ENCODE data around the gene FNIP2. TPM values are rescaled to one million over a fixed set of nuclear protein-coding genes. Genes with fewer than 3 reads are reported as not detected.

Gene FNIP2
- total RNA-seq, 1 experiment from 2014 or later: 17.6 TPM

DNA sequence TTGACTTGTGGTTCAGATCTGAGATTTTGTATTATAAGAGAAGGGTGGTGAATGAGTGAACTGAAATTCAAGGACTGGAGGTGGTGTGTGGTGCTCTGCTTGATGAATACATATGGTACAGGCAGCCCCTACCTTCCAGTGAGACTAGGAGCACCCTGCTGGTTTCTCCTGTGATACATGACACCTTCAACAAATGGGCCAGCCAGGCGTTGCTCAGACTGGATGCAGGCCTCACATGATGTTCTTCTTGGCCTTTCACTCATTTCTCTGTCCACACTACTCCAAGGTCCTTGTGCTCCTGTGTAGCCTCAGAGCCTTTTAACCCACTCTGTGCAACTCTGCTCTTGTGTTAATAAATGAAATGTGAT, 67.2 kb downstream of the FNIP2 start:
- no peak for DNase-seq (ENCODE audit: low read depth)

DNA sequence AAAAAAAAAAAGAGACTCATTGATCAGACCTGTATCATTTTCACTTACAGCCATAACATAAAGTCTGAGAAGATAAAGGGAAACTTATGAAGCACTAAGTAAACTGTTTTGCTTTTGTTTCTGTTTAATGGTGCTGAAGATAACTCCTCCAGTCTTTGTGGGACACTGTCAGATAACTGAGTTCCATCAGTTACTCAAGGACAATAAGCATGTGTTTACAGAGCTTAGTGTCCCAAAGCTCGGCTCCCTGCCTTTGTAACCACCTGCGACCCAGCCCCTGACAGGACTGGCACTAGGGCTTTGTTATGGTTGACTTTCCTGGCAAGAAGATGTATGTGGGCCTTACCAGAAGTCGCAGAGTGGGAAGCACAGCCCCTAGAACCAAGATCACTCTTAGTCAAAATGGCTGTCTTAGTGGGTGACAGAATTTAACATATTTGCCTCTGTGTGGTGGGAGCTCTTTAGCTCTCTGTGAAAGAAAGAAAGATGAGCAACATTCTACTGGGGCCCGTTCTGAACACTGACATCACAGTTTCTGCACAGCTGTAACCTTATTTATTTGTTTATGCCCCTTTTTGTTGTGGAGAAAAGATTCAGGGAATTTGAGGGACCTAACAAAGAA, 68.1 kb downstream of the FNIP2 start:
- DNase-seq (ENCODE audit: low read depth): no peak

DNA sequence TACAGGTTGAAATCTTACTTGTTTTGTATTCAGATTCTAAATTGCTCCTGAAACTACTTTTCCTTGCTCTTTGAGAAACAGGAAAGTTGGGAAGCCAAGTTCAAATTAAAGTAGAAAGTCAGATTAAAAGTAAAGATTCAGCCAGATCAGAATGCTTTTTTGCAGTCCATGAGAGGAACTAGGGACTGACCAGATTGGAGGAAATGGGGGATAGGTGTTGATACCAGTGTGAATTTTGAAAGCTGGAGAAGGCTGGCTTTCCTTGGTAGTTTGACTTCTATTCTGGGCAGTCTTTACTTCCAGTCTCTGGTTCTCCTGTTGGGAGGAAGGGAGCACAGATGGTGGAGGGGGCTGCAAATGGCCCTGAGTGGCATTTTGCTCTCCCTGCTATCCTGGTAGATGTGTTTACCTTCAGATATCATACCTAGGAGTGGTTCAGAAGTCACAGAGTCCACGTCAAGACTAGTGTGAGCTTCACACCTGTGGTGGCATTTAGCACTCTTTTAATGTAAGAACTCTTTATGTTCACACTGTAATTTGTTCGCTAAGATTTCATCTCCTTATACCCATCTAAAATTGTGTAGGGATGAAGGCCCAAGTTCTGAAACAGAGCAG, 68.8 kb downstream of the FNIP2 start:
- no peak for DNase-seq (ENCODE audit: low read depth)

DNA sequence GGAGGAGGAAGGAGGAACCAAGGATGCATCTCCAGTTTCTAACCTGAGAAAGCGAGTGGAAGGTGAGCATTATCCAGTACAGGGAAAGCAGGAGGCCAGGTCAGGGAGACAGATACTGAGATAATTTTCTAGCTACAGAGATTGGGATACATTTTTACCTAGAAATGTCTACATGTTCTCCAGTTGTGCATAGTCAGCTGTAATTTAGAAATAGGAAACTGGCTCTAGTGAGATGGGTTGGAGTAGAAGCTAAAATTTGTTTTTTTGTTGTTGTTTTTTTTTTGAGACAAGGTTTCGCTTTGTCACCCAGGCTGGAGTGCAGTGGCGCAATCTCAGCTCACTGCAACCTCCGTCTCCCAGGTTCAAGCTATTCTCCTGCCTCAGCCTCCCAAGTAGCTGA, 71.3 kb downstream of the FNIP2 start:
- no peak for DNase-seq (ENCODE audit: low read depth)

DNA sequence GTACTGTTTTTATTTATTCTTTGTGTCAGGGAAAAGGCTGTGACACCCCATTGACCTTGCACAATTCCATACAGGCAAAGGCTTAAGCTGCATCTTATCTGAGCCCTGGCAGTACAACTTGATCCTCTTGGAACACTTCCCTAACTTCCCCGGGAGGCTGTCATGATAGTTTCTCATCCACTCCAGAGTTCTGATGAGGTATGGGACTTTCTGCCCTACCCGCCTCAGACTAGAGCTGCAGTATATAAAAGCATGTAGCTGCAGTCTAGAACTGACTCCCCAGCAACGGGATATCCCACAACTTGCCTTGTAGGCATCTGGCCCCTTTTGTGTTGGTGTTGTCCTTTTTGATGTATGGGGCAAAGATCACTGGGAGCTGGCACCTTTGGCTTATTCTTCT, 72.7 kb downstream of the FNIP2 start:
- no peak for DNase-seq (ENCODE audit: low read depth)

DNA sequence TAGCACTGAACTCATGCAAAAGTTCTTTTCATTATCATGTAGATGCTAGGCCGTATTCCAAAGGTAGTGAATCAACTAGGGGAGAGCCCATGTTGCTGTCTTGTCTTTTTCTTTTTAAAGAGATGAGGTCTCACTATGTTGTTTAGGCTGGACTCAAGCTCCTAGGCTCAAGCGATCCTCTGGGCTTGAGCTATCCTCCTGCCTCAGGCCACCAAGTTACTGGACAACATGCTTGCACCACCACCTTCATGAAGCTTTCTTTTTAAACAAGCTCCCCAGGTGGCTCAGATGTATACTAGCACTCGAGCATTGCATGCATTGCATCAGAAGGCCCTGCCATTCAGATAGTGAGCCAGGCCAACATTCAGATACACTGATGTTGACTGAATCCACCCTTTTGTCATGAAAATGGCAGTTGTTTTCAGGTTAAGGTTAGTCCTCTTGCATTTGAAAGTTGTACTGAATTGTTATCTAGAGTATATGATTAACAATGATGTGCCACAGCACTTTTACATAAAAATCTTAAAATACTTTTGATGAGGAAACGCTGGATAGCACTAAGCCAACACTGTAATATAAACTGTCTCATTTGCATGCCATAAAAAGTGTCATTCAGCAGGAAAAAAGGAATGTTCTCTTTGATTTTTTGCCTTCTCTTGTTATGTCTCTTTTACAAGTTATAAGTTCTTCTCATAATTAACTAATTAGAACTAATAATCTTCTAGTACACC, 76.7 kb downstream of the FNIP2 start:
- DNase-seq (ENCODE audit: low read depth): no peak

DNA sequence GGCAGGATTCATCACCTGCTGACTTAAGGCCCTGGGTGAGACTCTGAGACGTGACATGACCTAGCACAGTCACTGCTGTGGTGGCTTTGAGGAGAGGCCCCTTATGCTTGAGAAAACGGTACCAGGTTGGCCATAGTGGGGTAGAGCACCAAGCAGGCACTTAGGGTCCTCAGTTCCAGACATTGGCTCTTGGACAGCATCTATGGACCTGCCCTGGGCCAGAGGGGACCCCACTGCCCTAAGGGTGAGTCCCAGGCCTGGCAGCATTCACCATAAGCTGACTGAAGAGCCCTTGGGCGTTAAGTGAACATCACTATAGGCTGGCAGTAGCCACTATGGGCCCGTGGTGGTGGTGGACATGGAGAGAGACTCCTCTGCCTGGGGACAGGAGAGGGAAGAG, 78.7 kb downstream of the FNIP2 start:
- DNase-seq (ENCODE audit: low read depth): no peak

DNA sequence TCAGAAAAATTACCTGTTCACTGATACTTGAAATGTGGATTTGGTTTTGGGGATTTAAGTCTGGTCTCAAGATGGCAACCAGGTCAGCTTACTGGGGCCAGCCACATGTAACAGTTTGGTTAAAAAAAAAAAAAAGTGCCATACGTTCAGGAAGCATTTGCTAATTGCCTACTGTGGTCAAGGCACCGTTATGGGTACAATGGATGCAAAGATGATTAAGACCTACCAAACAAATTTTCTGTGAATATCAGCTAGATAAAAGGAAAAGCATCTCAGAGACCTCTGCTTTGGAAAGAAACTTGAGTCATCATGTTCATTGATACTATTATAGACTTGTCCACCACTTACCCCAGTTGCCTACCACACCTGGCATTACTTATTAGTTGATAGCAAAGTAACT, 80.9 kb downstream of the FNIP2 start:
- DNase-seq (ENCODE audit: low read depth): no peak

DNA sequence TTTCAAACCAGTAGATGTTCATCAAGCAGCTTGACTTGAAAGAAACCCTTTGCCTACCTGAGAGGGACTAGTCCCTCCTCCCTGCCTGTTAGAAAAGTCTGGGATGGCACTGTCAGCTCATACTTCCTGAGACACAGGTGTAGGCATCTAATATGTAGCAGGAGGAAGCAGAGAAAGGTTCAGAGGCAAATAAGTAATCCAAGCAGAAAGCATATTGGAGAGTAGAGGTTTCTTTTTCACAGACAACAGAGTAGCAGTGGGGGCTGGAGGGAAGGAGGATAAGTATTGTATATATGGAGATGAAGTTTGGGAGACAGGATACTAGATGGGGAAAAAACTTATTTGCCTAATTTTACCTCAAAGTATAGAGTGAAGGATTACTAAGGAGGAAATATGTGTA, 81.5 kb downstream of the FNIP2 start:
- DNase-seq (ENCODE audit: low read depth): no peak

DNA sequence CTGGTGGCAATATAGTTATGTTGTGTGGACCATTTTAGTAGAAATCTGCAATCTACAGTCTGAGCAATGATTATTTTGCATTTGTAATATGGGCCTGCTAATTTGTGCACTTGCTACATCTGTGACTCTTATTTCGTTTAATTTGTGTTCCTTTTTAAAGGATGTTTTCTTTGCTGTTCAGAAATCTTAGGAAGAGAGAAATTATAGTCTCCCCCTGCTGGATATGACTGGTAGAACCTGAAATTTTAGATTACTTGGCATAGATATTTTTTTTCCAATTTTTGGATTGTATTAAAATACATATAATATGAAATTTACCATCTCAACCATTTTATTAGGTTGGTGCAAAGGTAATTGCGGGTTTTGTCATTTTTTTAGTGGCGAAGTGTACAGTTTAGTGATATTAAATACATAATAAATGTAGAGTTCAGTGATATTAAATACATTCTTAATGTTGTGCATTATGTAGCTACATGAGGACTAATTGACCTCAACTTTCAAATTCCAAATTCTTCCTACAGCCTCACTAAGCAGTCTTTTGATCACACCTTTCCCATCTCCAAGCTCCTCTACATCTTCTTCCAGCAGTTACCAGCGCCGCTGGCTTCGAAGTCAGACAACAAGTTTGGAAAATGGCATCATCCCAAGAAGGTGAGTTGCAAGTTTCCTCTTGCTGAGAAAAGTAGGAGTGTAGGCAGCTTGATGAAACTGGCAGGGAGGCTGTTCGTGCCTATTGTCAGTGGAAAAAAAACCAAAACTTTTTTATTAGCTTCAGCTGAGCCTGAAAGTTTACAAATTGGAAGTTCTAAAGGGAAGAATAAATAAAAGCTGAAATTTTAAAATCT, 82.2 kb downstream of the FNIP2 start:
- peak; percentile 34 for DNase-seq (ENCODE audit: low read depth)

DNA sequence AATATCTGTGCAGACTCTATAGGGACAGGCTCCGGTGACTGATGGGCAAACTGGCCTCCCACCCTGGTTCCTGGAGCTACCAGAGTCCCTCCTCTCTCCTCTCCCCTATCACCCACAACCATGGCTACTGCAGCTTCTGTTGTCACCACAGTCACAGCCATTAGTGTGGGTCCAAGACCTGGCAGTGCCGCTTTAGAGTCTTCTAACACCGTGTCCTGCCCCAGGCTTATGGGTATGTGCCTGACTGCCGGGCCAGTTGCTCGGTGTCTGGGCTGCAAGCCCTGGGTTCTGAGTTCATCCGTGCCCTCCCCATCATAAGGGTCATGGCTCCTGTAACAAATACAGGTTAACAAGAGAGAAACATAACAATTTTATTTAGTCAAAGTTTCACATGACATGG, 85.4 kb downstream of the FNIP2 start:
- no peak for DNase-seq (ENCODE audit: low read depth)

DNA sequence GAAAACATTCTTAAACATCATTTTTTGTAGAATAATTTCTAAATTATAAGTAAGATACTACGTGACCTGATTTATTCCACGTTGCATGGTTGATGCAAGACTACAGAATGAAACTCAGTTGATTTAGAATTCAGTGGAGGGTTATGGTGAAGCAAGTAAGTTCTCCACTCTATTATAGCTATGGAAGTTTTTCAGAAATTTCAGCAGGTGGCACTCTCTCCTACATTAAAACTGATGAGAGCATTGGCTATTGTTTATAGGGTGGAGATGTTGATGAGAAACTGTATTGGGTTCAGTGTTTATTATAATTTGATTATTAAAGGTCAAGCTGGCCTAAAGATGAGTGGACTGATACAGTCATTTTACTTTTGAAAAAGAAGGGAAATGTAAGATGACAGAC, 88.0 kb downstream of the FNIP2 start:
- peak; percentile 49 for DNase-seq (ENCODE audit: low read depth)

DNA sequence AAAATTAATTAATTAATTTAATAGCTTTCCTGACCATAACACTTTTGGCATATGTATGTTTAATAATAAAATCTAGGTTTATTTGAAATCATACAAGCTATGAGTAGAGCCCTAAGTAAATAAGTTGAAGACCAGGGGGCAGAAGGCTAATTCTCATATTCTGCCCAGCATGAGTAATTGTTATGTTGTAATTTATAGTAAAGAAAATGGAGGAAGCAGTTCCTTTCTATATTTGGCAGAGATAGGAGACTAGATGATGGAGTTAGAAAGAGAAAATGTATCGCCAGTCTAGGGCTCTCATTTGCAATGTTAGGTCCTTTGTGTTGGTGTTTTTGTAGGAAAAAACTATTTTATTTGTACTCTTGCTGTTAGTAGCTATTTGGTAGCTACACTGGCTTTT, 89.1 kb downstream of the FNIP2 start:
- DNase-seq (ENCODE audit: low read depth): no peak

DNA sequence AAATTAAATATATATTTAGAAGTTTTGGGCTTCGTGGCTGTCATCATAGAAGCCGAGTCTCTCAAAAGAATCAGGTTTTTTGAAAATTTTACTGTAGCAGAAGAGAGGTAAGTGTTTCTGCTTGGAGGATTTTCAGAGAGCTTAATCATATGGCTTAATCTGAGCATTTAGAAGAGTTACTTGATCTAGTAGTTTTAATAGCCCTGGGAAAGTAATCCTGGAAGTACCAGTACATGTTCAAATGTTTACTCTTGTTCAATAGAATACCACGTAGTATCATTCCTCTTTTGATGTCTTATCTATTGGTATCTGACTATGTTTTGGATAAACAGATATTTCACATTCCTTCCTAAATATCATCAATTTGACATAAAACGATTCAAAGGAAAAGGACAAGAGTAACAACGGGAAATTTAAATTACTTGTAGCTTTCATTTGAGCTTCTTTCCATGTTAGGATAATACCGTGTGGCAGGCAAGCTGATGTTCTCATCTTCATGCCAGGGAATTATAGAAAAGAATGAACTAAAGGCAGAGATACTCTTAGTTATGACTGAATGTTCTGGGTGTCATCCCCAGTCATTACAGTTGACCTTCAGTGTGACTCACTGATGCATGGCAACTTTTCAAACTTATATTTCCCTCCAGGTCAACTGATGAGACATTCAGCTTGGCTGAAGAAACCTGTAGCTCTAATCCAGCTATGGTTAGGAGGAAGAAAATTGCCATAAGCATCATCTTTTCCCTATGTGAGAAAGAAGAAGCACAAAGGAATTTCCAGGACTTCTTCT, 89.8 kb downstream of the FNIP2 start:
- DNase-seq (ENCODE audit: low read depth): peak; percentile 64

DNA sequence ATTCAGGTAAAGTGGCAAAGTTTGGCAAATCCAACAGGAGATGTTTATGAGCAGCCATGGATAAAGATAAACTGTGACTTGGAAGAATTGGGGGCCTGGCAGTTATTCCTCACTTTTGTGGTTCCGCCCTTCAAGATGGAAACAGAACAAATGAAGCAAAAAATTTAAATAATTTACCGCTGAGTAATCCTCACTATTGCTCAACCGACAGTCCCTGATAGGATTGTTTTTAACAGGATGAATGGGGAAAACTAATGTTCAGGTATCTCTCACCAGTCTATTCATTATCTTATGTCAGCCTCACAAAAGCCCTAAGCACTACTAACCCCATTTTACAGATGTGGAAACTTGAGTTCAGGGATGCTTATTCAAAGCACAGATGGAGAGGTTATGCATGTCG, 90.8 kb downstream of the FNIP2 start:
- DNase-seq (ENCODE audit: low read depth): no peak

DNA sequence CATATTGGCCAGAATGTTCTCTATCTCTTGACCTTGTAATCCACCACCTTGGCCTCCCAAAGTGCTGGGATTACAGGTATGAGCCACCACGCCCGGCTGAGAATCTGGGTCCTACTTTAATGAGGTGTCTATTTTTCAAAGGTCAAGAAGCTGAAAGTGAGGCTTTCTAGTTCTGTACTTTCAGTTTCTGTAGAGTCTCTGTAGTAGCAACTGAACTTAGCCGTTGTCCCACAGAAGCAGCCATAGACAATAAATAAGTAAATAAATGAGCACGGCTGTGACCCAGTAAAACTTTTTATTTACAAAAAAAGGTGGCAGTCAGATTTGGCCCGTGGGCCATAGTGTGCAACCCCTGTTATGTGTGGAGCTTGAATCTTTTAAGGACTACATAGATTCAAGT, 92.0 kb downstream of the FNIP2 start:
- no peak for DNase-seq (ENCODE audit: low read depth)

DNA sequence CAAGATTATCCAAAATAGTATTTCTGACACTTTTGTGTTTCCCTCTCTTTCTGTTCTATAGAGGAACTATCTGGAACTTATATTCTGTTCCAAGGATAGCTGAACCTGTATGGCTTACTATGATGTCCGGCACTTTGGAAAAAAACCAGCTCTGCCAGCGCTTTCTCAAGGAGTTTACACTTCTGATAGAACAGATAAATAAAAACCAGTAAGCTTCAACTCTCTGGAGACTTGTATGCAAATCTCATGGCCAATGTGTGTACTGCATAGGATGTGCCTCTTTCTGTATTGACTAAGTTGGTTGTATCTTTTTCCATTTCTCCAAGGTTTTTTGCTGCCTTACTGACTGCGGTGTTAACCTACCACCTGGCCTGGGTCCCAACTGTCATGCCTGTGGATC, 92.5 kb downstream of the FNIP2 start:
- DNase-seq (ENCODE audit: low read depth): no peak

DNA sequence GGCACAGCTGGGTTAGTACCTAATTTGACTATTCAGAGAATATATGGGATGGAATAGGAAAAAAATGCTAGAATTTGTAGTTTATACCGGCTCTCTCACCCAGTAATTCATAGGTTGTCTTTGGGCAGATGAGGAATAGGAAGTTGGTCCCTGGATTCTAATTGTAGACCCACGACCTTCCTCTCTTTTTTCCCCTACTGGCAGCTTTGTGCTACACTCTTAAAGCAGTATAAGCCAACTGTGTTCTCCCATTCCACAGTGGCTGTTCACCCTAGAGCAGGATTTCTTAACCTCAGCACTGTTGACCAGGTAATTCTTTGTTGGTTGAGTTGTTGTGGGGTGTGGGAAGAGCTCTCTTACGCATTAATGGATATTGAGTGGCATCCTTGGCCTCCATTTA, 92.9 kb downstream of the FNIP2 start:
- no peak for DNase-seq (ENCODE audit: low read depth)

DNA sequence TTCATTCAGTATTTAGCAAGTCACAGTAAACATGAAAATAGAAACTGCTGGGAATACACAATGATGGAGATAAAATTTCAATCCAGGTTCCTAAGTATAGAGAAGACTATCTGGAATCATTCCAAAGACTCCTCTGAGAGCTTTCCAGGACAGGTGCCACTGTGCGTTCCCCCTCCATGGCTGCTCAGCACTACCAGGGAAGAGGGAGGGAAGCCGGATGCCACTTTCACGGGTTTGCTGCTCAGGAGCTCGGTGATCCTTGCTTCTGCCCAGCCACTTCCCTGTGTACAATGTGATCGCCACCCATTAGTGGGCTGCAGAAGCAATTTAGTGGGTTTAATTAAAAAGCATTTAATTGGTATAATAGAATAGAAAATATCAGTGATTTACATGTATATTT, 94.5 kb downstream of the FNIP2 start:
- DNase-seq (ENCODE audit: low read depth): no peak

DNA sequence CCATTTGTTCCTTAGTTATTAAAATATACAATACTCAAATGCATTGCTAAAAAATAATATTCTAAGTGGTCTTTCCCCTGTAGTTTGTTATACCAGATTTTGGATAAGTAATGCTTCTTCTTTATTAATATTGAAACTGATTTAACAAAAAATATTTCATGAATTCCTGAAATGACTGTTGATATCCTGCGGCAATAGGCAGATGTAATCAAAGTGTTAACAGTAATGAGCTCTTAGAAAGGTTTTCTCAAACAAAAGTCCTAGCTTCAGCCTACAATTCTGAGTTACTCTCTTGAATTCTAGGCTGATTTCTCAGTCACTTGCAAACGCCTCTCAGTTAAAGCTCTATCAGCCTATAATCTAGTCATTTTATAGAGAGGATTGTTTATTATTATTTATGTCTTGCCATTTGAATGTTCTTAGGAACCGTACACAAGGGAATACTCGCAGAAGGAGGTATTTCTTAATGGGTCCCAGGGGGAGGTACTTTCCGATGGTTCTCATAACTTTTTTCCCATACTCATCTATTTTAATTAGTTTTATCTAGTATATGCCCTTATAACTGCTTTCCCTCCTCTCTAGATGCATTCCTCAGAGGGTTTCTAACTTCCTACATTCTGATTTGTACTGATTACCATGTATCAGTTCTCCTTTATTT, 96.8 kb downstream of the FNIP2 start:
- DNase-seq (ENCODE audit: low read depth): no peak

DNA sequence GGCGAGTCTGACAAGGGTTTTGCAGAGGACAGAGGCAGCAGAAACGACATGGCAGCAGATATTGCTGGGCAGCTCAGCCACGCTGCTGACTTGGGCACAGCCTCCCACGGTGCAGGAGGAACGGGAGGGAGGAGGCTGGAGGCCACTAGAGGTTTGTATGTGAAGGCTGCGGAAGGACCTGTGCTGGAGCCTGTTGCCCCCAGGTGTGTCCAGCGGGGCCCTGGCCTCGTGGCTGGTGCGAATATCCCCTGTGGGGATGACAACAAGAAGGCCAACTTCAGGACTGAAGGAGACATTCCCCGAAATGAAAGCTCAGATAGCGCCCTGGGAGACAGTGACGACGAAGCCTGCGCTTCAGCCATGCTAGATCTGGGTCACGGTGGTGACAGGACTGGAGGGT, 100.2 kb downstream of the FNIP2 start:
- no peak for DNase-seq (ENCODE audit: low read depth)
